ENCODE data around the gene IRF5. TPM values are rescaled to one million over a fixed set of nuclear protein-coding genes. Genes with fewer than 3 reads are reported as not detected.

The IRF5 gene
- polyA plus RNA-seq, 1 donor from 2014 or later = not detected

DNA sequence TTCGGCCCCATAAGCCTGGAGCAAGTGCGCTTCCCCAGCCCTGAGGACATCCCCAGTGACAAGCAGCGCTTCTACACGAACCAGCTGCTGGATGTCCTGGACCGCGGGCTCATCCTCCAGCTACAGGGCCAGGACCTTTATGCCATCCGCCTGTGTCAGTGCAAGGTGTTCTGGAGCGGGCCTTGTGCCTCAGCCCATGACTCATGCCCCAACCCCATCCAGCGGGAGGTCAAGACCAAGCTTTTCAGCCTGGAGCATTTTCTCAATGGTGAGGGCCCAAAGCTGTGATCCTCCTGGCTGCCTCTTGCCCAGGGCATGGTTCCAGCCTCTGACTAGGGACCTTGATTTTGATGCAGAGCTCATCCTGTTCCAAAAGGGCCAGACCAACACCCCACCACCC is 10.1 kb downstream of the IRF5 start:
- H3F3A ChIP-seq (ENCODE audit: insufficient read depth, low read length, poor library complexity, severe bottlenecking) = no peaks in the 10 kb centered on the region
- H3K36me3 ChIP-seq (ENCODE audit: insufficient read depth, low read length) = peaks cover 3% of the 10 kb centered on the region
- H3K79me2 ChIP-seq (replicated peaks; ENCODE audit: insufficient read depth, low read length) = no peaks in the 10 kb centered on the region

DNA sequence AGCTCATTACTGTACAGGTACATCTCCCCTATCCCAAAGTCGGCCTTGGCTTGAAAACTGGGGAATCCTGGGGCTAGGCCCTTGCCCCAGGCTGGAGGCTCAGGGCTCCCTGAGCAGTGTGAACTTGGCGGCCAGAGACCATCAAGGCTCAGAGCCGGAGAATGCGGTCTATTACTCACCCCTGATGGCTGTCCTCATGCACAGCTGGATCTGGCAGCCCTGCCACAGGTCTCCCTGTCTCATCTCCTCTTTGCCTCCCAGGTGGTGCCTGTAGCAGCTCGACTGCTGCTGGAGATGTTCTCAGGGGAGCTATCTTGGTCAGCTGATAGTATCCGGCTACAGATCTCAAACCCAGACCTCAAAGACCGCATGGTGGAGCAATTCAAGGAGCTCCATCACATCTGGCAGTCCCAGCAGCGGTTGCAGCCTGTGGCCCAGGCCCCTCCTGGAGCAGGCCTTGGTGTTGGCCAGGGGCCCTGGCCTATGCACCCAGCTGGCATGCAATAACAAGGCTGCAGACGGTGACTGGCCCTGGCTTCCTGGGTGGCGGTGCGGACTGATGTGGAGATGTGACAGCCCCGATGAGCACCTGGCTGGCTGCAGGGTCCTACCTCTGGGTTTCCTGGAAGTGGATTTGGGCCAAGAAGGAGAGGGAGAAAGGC is 10.7 kb downstream of the IRF5 start:
- Histone ChIP-seq H3K79me2 (replicated peaks; ENCODE audit: insufficient read depth, low read length) (no peaks in the 10 kb centered on the region), H3K9ac (ENCODE audit: low read length) (no peak overlapping the region), H3K4me2 (ENCODE audit: low read length) (no peak overlapping the region), H3K27me3 (ENCODE audit: insufficient read depth, low read depth, low read length) (no peaks in the 10 kb centered on the region), H3K9me2 (ENCODE audit: insufficient read depth, low read length) (no peaks in the 10 kb centered on the region), H3K27ac (ENCODE audit: low read length) (no peak overlapping the region), H3K36me3 (ENCODE audit: insufficient read depth, low read length) (peaks cover 3% of the 10 kb centered on the region), H3K9me3 (ENCODE audit: low read length) (no peaks in the 10 kb centered on the region), H3F3A (ENCODE audit: insufficient read depth, low read length, poor library complexity, severe bottlenecking) (no peaks in the 10 kb centered on the region), H3K4me3 (ENCODE audit: low read length) (no peak overlapping the region), H2AFZ (ENCODE audit: low read depth, low read length) (no peak overlapping the region), H4K20me1 (ENCODE audit: insufficient read depth) (no peaks in the 10 kb centered on the region)
- TF ChIP-seq EZH2 (IDR thresholded peaks at IDR 0.05; ENCODE audit: borderline replicate concordance, insufficient read depth, low read length, poor library complexity, severe bottlenecking) (no peak), RAD21 (conservative IDR thresholded peaks at IDR 0.05) (no peak), SMC3 (conservative IDR thresholded peaks at IDR 0.05; ENCODE audit: poor library complexity) (no peak), TAF1 (IDR thresholded peaks at IDR 0.05; ENCODE audit: low read depth) (no peak), MXI1 (conservative IDR thresholded peaks at IDR 0.05; ENCODE audit: poor library complexity, severe bottlenecking) (no peak), POLR2AphosphoS5 (IDR thresholded peaks at IDR 0.05) (no peak), EP300 (conservative IDR thresholded peaks at IDR 0.05; ENCODE audit: poor library complexity, severe bottlenecking) (no peak)
- TF ChIP-seq, protein P1, sequence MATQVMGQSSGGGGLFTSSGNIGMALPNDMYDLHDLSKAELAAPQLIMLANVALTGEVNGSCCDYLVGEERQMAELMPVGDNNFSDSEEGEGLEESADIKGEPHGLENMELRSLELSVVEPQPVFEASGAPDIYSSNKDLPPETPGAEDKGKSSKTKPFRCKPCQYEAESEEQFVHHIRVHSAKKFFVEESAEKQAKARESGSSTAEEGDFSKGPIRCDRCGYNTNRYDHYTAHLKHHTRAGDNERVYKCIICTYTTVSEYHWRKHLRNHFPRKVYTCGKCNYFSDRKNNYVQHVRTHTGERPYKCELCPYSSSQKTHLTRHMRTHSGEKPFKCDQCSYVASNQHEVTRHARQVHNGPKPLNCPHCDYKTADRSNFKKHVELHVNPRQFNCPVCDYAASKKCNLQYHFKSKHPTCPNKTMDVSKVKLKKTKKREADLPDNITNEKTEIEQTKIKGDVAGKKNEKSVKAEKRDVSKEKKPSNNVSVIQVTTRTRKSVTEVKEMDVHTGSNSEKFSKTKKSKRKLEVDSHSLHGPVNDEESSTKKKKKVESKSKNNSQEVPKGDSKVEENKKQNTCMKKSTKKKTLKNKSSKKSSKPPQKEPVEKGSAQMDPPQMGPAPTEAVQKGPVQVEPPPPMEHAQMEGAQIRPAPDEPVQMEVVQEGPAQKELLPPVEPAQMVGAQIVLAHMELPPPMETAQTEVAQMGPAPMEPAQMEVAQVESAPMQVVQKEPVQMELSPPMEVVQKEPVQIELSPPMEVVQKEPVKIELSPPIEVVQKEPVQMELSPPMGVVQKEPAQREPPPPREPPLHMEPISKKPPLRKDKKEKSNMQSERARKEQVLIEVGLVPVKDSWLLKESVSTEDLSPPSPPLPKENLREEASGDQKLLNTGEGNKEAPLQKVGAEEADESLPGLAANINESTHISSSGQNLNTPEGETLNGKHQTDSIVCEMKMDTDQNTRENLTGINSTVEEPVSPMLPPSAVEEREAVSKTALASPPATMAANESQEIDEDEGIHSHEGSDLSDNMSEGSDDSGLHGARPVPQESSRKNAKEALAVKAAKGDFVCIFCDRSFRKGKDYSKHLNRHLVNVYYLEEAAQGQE (IDR thresholded peaks at IDR 0.05; ENCODE audit: borderline replicate concordance) = no peak
- TF ChIP-seq, protein P2, sequence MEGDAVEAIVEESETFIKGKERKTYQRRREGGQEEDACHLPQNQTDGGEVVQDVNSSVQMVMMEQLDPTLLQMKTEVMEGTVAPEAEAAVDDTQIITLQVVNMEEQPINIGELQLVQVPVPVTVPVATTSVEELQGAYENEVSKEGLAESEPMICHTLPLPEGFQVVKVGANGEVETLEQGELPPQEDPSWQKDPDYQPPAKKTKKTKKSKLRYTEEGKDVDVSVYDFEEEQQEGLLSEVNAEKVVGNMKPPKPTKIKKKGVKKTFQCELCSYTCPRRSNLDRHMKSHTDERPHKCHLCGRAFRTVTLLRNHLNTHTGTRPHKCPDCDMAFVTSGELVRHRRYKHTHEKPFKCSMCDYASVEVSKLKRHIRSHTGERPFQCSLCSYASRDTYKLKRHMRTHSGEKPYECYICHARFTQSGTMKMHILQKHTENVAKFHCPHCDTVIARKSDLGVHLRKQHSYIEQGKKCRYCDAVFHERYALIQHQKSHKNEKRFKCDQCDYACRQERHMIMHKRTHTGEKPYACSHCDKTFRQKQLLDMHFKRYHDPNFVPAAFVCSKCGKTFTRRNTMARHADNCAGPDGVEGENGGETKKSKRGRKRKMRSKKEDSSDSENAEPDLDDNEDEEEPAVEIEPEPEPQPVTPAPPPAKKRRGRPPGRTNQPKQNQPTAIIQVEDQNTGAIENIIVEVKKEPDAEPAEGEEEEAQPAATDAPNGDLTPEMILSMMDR (IDR thresholded peaks at IDR 0.05; ENCODE audit: poor library complexity, severe bottlenecking) = no peak

More for the DNA sequence above, 10.1 kb downstream of the IRF5 start:
- Histone ChIP-seq H3K4me2 (ENCODE audit: low read length) (no peak overlapping the region), H3K9me2 (ENCODE audit: insufficient read depth, low read length) (no peaks in the 10 kb centered on the region), H3K27ac (ENCODE audit: low read length) (no peak overlapping the region), H3K9ac (ENCODE audit: low read length) (no peak overlapping the region), H3K27me3 (ENCODE audit: insufficient read depth, low read depth, low read length) (no peaks in the 10 kb centered on the region), H2AFZ (ENCODE audit: low read depth, low read length) (no peak overlapping the region), H3K4me3 (ENCODE audit: low read length) (no peak overlapping the region), H3K9me3 (ENCODE audit: low read length) (no peaks in the 10 kb centered on the region), H4K20me1 (ENCODE audit: insufficient read depth) (no peaks in the 10 kb centered on the region)
- TF ChIP-seq POLR2AphosphoS5 (IDR thresholded peaks at IDR 0.05) (no peak), EP300 (conservative IDR thresholded peaks at IDR 0.05; ENCODE audit: poor library complexity, severe bottlenecking) (no peak), EZH2 (IDR thresholded peaks at IDR 0.05; ENCODE audit: borderline replicate concordance, insufficient read depth, low read length, poor library complexity, severe bottlenecking) (no peak), TAF1 (IDR thresholded peaks at IDR 0.05; ENCODE audit: low read depth) (no peak)

All from neural cell (in vitro differentiated cells).